ENCODE data around the gene CELSR1.
A peak's percentile ranks its signal among the peaks of the same experiment; 100 is the strongest.

The CELSR1 gene

GRCh38 chr22:46537225-46537945 lies at the start of gene CELSR1:
Gene CELSR1, minus strand, starts transcription at chr22:46537620. Its CDS starts 450 bp downstream, at chr22:46537170.
- no peak for DNase-seq (ENCODE audit: low read depth)

- DNase-seq (ENCODE audit: low read depth) = no peak
Measured at GRCh38 chr22:46587061-46587460, 49.6 kb upstream of the CELSR1 start.

- DNase-seq (ENCODE audit: low read depth) = no peak
Measured at GRCh38 chr22:46586531-46587011, 49.2 kb upstream of the CELSR1 start.

GRCh38 chr22:46586123-46586519 lies 48.7 kb upstream of the CELSR1 start:
- DNase-seq (ENCODE audit: low read depth) = no peak

GRCh38 chr22:46585340-46586122 lies 48.1 kb upstream of the CELSR1 start:
- no peak for DNase-seq (ENCODE audit: low read depth)

- DNase-seq (ENCODE audit: low read depth) = no peak
Measured at GRCh38 chr22:46584081-46584921, 46.9 kb upstream of the CELSR1 start.

- DNase-seq (ENCODE audit: low read depth) = no peak
Measured at GRCh38 chr22:46583571-46583970, 46.2 kb upstream of the CELSR1 start.

- DNase-seq (ENCODE audit: low read depth) = no peak
Measured at GRCh38 chr22:46582281-46582933, 45.0 kb upstream of the CELSR1 start.

GRCh38 chr22:46581538-46582244 lies 44.3 kb upstream of the CELSR1 start:
- no peak for DNase-seq (ENCODE audit: low read depth)

GRCh38 chr22:46580940-46581537 lies 43.6 kb upstream of the CELSR1 start:
- no peak for DNase-seq (ENCODE audit: low read depth)

- DNase-seq (ENCODE audit: low read depth) = no peak
Measured at GRCh38 chr22:46579751-46580449, 42.5 kb upstream of the CELSR1 start.

- DNase-seq (ENCODE audit: low read depth) = no peak
Measured at GRCh38 chr22:46578824-46579561, 41.6 kb upstream of the CELSR1 start.

GRCh38 chr22:46578251-46578823 lies 40.9 kb upstream of the CELSR1 start:
- no peak for DNase-seq (ENCODE audit: low read depth)

GRCh38 chr22:46577368-46578249 lies 40.2 kb upstream of the CELSR1 start:
- DNase-seq (ENCODE audit: low read depth) = no peak

- DNase-seq (ENCODE audit: low read depth) = peak; percentile 51
Measured at GRCh38 chr22:46576556-46577367, 39.3 kb upstream of the CELSR1 start.

- DNase-seq (ENCODE audit: low read depth) = no peak
Measured at GRCh38 chr22:46575911-46576555, 38.6 kb upstream of the CELSR1 start.

Measured in activated T-cell treated with anti-CD3 and anti-CD28 coated beads for 24 hours (primary cell).